NCI-H1436 (cell line): Measurements from ENCODE around the gene SLC38A10.

Source experiments
- DNase-seq: peaks from one replicate; lab custom pipeline; 2025; lab: John Stamatoyannopoulos, UW

Gene SLC38A10

DNA sequence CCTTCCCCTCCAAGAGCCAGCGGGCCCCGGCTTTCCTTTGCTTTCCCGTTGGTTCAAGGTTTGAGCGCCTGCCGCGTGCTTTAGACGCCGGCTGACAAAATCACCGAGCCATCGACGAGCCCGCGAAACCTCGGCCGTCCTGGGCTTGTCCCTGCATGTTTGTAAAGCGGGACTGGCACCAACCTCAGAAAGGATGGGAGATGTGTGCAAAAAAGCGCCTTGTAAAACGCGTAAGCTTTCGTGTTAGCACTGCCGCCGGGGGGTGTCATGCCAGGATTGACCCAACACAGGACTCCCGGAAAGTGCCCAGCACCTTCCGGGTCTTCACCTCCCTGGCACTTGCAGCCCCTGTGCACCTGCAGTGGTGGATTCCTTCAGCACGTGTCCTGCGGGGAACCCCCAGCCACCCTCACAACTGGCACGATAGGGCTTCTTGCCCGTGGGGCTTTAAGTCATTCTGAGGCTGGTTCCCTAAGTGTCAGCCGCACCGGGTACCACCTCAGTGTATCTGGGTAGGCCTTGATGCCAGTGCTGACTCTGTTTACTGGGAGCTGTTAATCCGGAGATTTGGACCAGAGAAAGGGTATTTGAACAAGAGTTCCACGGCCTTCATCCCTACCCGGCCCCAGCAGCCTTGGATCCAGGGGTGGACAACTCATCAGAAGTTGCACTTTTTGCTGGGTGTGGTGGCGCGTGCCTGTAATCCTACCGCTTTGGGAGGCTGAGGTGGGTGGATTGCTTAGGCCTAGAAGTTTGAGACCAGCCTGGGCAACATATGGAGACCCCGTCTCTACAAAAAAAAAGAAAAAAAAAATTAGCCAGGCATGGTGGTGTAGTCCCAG lies 55.2 kb downstream of the SLC38A10 start:
- no peak for DNase-seq

DNA sequence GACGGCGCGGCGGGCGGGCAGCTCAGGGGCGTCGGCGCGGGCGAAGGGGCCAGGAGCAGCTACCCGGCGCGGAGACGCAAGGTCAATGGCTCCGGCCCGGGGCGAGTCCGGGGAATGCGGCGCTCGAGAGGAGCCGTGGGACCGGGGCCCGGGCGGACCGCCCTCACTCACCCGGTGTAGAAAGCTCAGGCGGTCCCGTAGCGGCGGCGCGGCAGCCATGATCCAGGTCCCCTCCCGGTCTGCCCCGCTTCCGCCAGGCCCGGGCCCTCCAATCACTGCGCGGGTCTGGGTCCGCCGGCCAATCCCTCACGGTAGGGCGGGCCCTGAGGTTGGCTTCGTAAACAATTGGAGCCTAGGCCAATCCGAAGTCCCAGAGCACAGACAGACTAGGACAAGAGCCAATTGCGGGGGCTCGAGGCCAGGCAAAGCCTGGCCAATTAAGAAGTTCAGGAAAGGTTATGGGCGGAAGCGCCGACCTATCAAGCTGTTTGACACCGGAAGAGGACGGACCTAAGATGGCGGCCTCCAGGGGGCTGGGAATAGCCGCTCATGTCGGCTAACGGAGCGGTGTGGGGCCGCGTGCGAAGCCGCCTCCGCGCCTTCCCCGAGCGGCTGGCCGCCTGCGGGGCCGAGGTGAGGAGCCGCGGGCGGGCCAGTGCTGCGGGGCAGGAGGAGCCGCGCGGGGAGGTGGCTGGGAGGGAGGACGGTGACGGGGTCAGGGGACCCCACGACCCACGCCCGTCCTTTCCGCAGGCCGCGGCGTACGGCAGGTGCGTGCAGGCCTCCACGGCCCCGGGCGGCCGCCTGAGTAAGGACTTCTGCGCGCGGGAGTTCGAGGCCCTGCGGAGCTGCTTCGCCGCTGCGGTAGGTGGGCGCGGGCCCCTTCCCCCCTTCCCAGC lies 56.0 kb downstream of the SLC38A10 start, which contains the start of the genes NDUFAF8 and TEPSIN:
Gene NDUFAF8, plus strand, starts transcription at position 504 of the 899 bp plus-strand sequence. Its CDS starts 46 bp downstream, at position 550.
Gene TEPSIN, minus strand, starts transcription at position 241 of the 899 bp plus-strand sequence. Its CDS starts 22 bp downstream, at position 219.
- peak; percentile 100 for DNase-seq

DNA sequence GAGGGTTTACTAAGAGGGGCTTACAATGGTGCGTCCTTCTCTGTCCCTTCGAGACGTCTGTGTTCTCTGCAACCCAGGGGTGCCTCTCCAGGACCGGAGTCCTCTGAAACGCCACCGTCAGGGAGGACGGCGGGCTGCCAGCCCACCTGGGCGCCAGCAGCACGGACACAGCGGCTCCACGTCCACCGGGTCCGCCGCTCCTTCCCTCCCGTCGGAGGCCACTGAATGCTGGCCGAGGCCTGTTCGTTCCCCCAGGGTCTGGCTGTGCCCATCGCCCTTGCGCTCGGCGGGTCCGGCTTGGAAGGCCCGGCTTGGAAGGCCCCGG lies 56.7 kb downstream of the SLC38A10 start:
- no peak for DNase-seq

DNA sequence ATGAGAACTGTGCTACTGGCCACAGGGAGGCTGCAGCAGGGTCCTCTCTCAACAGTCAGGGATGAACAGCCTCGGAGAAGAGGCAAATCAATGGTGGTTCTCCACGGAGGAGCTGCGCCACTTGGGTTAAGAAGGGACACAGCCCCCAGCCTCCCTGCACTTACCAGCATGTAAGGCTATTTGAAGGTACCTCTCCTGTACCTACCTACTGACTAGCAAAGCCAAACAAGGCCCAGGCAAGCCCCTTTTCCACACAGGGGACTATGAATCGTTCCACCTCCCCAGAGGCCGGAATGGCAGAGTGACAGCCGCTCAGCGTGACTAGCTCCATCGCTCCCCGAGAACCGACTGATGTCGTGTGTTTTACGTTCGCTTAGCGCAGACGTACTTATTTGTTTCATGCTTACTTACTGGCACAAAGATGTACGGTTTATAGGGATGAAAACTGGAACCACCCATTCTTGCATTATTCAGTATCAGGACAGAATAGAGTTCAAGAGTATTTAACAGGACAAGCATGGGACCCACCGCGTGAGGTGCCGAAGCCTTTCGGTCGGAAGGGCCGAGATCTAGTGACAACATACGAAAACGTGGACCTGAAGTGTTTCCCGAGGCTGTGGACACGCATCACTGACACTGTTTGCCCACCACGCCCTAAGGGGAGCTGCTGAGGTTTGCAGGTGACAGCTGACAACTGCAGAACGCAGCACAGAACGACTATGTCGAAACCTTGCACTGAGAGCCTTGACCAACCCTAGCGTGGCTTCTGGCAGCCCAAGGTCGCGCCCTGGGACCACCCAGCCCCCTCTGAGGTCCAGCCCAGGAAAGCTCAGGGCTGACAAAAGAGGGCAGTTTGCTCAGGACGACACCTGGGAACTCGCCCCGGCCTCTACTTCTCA lies 57.3 kb downstream of the SLC38A10 start:
- no peak for DNase-seq

DNA sequence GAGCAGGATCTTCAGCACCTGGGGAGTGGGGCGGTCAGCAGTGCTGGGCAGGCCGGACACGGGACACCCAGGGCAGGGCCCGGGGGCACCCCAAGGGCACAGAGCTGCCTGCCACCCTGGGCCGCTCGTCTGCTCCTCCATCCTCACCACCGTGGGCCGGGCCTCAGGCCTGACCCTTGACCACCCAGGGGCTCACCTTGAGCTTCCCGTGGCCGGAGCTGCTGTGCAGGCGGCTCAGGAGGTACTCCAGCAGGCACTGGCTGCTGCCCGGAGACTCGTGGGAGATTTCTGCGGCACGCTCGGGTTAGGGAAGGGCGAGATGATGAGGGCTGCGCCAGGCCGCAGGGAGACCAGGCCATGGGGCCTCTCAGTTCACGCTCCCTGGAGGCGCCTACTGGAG lies 58.3 kb downstream of the SLC38A10 start:
- no peak for DNase-seq

DNA sequence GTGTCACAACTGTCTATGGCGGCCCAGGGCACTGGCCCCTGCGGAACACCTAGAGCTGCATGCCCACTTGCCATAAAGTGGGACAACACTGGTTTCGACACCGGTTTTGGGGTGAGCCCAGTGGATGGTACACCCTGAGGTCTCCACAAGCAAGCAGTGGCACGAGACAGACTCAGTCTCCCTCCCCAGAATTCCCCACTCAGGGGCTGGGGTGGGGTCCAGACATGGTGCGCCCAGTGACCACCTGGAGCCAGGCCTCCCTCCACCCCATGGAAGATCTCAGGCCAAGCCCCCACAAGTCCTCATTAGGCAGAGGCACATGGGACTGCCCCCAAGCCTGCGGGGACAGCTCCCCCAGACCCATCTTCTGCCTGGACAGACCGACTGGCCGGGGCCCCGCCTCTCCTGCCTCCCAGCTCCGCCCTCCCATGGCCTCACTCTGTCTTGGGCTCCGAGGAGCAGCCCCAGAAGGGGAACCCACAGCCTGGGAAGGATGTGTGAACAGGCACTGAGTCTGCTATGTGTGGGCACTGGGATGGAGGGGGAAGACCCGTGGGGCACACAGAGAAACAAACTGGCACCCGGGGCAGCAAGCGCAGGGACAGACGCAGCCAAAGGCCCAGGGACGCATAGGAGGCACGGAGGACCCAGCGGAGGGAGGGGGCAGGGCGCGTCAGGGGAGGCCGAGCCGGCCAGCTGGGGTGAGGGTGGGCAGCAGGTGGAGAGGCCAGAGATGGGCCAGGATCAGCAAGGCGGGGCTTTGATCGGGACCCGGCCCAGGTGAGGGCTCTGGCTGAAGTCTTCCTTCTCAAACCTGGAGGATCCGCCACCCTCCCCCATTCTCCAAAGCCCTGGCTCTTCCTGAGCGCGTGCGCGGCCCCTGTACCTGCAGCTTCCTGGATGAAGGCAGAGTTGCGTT lies 59.0 kb downstream of the SLC38A10 start:
- no peak for DNase-seq

DNA sequence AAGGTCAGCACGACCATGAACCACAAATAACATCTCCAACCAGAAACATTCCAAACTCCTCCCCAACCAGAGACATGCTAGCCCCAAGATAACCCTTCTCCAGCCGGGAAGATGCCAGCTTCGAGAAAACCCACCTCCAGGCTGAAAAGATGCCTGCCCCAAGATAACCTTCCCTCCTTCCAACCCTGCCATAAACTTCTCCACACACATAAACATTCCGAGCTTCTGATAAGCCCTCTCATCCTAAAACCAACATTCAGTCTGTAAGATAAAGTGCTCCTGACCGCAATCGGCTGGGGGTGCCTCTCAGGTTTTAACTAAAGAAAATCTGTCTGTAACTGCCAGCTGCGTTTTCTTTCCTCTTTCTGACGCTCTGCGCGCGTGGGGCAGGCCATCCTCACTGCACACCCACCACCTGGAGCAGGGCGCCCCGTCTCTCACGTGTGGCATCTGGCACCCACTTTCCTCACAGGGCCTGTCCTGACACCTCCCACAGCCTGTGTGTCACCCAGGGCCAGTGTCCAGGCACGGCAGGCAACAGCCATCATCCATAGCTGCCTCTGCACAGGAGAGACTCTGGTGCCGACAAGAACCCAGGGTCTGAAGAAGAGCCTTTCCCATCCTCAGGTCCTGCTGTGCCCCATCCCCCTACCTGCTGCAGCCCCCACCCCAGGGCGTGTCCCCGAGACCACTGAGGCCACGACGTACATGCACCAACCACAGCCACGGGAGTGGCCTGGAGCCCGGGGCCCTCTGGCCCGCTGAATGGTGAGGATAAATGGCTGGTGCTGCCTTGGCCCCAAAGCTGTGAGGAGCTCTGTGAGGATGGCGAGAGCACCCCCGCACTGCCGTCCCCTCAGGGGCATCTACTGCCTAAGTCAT lies 59.9 kb downstream of the SLC38A10 start:
- DNase-seq, result no peak

DNA sequence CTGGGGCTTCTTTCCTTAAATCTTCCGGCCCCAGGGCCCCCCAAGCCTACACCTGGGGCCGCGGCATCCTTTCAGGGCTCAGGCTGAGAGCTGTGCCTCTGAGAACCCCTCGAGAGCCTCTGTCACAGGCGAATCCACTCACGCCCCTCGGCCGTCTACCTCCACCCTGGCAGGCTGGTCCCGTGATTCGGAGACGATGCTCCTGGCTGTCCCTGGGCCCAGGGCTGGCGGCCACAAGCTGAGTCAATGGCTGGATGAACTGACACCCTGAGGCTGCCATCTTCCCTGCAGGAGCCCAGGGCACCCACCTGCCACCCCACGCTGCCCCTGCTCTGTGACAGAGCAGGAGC lies 60.6 kb downstream of the SLC38A10 start:
- no peak for DNase-seq

DNA sequence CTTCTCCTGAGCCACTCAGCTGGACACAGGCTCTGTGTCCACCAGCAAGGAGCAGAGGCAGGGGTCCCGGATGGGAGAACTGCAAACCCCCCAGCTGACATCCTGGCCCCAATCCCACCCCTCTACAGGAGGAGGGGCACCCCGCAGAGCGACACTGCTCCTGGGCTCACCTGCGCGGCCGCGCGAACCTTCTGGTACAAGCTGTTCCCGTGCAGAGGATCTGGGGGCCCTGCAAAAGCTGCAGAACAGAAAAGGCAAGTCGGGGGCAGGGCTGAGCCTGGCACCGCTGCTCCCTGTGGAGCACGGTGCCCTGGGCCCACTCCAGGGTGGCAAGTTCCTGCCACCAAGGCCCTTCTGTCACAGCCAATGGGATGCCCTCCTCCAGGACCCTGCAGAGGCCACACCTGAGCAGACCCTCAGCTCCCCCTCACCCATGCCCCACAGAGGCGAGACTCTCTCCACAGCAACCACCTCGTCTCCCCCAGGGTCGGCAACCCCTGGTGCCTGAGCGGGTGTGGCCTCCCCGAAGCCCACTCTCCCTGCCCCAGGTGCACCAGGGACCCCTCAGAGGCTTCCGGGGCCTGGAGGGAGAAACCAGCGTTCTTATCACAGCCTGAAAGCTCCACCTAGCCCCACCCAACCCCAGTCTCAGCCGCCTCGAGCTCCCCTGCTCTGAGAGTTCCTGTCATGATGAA lies 61.1 kb downstream of the SLC38A10 start:
- no peak for DNase-seq

DNA sequence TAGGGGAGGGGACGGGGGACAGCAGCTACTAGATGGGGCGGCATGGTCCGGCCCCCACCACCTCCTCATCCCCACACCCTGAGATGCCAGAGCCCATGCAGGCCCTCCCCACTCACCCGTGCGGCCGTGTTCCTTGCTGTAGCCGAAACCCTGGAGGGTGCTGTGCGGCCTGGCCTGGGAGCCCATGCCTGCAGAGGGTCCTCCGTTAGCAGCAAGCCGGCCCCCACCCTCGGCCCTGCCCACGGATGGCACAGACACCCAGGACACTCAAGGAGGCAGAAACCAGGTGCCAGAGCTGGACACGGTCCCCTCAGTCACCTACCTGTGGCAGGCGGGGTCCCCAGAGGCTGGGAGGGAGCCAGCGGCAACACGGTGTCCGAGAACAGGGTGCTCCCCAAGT lies 61.8 kb downstream of the SLC38A10 start:
- DNase-seq, result no peak

DNA sequence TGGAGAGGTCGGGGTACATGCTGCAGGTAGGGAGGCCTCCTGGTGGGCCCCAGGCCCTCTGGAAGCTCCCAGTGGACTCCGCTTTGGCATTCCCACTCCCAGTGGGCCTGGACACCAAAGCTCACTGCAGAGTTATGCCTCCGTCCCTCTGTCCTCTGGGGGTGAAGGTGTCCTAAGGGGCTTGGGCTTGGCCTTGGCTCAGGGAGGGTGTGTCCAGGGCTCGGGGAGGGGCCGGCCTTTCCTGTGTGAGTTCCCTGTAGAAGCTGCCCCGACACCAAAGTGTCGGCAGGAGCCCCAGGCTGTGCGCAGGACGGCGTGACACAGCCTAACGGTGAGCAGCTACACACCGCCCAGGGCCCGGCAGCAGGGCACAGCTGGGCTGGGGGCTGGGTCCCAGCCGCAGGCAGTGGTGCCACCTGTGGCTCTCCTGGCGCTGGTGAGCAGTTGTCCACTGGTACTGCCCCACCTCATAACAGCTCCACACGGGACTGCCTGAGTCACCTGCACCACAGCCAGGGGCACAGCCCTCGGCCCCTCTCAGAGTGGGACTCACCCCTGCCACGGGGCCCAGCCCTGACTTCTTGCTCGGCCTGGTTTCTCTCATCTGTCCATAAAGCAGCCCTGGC lies 62.4 kb downstream of the SLC38A10 start:
- DNase-seq, result no peak

DNA sequence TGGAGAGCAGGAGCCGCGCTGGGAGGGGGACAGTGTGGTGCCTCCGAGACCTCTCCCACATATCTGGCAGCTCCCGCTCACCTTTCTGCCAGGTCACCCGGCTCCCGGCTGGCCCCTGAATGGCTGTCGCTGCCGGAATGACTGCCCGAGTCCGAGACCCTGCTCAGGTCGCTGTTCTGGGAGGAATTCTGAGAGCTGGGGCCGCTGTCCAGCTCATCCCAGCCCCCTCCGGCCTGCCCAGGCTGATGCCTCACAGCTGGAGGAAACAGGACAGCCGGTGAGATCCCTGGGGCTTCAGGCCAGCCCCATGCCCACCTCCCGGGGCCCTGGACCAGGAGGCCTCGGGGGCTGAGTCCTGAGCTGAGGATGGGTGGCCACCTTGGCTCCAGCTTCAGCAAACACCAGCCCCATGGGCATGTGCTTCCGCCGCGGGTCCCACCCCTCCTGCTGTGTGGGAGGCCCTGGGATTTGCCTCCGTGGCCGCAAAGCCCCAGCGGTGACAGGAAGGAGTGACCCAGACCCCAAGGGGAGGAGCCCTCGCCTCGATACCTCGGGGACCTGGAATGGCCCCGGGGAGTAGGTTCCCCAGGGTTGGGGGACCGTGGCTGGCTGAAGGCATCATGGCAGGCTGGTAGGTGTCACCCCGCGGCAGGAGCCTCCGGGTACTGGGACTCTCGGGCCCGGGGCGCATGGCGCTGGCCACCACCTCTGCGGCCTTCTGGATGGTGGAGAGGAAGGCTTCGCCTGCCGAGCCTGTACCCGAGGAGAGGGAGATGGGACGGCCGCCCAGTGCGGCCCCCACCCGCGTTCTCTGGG lies 63.1 kb downstream of the SLC38A10 start:
- DNase-seq, result no peak

DNA sequence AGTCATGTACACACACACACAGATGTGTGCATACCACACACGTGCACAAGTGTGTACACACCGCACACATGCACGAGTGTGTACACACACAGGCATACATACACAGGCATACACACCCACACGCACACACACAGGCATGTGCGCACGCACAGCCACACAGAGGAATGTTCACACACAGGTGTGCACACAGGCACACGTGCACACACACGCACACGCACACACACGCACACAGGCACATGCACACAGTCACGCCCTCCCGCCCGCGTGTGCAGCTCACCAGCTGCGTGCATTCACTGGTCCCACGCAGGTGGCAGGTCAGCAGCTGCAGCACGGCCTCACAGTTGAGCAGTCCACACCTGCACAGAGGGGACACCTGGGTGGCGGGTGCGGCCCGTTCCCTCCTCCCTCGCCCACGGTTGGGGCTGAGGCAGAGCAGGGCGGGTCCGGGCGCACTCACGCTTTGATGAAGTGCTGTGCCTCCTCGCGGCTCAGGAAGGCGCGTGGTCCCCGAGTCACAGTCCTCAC lies 63.9 kb downstream of the SLC38A10 start:
- DNase-seq, result no peak

DNA sequence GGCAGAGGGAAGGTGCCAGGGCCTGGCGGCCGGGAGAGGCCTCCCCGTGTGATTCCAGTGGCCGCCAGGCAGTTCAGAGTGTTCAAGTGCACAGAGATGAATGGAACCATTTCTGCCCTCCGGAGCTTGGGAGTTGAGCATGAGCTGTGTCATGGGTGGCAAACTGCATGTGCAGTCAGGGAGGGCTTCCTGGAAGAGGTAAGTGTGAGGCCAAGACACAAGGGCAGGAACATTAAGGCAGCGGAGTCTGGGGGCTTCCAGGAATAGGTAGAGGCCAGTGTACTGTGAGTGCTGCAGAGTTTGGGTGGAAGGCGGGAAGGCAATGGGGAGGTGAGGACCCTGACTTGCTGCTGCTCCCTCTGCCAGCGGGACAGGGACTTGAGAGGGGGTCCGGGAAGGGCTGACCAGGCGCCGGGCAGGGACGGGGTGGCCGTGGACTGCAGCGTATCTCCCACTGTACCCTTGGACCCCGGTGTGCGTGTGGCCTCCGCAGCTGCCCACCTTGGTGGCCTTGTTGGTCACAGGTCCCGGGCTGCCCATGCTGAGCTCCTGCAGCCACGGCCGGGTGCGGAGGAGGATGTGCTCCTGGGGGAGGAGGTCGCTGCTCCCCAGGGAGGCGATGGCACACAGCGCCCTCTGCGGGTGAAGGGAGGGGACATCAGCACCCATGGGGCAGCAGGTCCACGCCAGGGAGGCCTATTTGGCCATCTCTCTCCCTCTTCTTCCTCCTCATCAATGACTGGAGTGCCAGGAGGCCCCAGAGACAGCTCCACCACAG lies 64.9 kb downstream of the SLC38A10 start:
- no peak for DNase-seq

DNA sequence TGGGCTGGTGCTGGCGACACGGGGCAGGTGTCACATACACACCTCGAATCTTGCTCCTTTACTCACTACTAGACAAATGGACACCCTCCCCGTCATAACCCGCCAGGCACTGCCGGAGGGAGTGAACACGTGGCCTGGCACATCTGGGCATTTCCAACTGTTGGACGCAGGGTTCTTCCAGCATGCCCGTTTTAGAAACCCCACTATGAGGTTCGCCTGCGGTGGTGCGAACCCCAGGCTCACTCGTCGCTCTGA lies 65.5 kb downstream of the SLC38A10 start:
- DNase-seq, result no peak

DNA sequence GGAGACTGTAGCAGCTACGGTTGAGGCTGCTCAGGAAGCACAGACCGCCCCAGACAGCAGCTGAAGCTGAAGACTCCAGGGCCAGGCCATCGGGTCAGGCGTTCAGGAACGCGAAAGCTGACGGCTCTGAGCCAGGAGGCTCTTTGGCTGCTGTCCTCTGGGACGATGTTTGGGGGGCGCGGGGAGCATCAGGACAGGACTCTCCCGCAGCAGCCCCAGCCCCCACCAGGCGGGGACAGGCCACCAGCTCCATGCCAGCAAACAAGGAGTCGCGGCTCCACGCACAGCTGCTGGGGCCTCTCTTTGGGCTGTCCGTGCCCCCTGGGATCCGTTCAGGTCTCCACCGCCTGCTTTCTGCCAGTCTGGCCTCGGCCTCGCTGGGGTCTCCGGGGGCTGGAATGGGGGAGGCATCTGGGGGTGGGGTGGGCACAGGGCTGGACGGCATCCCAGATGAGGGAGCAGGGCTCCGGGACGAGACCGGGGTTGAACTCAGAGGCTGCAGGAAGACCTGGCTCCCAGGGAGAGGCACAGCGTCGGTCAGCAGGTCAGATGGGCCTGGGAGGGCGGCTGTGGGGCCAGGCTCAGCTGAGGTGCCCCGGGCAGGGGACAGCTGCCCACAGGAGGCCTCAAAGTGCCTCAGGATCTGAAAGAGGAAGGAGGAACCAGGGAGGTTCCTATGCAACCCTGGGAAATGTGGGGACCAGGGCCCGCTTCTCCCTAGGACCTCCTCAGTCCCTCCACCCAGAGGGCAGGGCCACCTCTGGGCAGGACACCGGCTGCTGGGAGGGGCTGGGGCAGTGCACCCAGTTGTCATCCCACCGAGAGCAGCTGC lies 66.1 kb downstream of the SLC38A10 start:
- DNase-seq, result no peak
